ENCODE results near the gene SCAP. TPM values are rescaled to one million over a fixed set of nuclear protein-coding genes. Genes with fewer than 3 reads are reported as not detected.
"Not testable (repeated sequence)": the region's sequence is repeated elsewhere in the genome, so short reads cannot be mapped to it uniquely, and the experiment has no call there.

Gene SCAP
- total and polyA plus RNA-seq, 2 experiments from 2014 or later: 87.6 to 140 TPM

DNA sequence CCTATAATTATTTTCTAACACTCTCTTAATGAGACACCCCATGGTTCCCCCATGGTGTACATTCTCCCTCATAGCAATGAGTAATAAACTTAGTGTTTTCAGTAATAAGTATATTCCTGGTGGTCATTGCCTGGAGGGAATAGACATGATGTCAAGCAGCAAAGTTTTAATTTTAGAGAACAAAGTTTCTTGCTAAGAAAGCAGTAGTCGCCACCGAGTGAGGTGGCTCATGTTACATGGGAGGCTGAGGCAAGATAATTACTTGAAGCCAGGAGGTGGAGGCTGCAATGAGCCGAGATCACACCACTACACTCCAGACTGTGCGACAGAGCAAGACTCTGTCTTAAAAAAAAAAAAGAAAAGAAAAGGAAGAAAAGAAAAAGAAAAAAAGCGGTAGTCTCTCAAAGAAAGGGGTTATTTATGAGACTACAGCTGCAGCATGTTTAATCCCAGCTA is 40.2 kb upstream of the SCAP start:
- TF ChIP-seq, protein P1, sequence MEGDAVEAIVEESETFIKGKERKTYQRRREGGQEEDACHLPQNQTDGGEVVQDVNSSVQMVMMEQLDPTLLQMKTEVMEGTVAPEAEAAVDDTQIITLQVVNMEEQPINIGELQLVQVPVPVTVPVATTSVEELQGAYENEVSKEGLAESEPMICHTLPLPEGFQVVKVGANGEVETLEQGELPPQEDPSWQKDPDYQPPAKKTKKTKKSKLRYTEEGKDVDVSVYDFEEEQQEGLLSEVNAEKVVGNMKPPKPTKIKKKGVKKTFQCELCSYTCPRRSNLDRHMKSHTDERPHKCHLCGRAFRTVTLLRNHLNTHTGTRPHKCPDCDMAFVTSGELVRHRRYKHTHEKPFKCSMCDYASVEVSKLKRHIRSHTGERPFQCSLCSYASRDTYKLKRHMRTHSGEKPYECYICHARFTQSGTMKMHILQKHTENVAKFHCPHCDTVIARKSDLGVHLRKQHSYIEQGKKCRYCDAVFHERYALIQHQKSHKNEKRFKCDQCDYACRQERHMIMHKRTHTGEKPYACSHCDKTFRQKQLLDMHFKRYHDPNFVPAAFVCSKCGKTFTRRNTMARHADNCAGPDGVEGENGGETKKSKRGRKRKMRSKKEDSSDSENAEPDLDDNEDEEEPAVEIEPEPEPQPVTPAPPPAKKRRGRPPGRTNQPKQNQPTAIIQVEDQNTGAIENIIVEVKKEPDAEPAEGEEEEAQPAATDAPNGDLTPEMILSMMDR (IDR thresholded peaks at IDR 0.05; ENCODE audit: low read depth, low read length): no peak
- Histone ChIP-seq H3K4me1 (ENCODE audit: low read depth) (peaks cover 4% of the 10 kb centered on the region), H3K27me3 (no peaks in the 10 kb centered on the region), H3K4me3 (no peak overlapping the region), H3K36me3 (peaks cover under 1% of the 10 kb centered on the region), H3K27ac (no peak overlapping the region), H3K9me3 (ENCODE audit: low read depth) (no peaks in the 10 kb centered on the region)
- DNase-seq (ENCODE audit: low read depth in 1 of 2, low spot score in 1 of 2): no peak

DNA sequence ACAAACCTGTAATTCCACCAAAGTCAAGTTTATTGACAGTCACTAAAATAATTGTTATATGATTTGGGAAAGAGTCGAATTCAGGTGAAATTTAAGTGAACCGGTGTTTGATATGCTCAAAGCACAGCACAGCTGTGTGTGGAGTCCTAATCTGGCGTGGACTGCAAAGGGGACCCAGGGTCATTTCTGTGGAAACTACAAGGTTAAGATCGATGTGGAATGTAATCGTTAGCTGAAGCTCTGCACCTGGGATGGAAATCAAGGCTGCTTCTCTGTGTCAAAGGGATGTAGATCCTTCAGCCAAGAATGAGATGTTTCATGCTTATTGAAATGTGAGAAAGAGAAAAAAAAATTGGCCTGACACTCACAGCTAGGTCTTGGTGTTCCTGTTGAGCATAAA is 39.4 kb upstream of the SCAP start:
- Histone ChIP-seq H3K36me3 (peaks cover 9% of the 10 kb centered on the region), H3K4me3 (no peak overlapping the region), H3K9me3 (ENCODE audit: low read depth) (no peaks in the 10 kb centered on the region), H3K27me3 (no peaks in the 10 kb centered on the region), H3K4me1 (ENCODE audit: low read depth) (peaks cover 4% of the 10 kb centered on the region), H3K27ac (no peak overlapping the region)
- DNase-seq (ENCODE audit: low read depth in 1 of 2, low spot score in 1 of 2): no peak
- TF ChIP-seq, protein P1 (IDR thresholded peaks at IDR 0.05; ENCODE audit: low read depth, low read length): no peak

DNA sequence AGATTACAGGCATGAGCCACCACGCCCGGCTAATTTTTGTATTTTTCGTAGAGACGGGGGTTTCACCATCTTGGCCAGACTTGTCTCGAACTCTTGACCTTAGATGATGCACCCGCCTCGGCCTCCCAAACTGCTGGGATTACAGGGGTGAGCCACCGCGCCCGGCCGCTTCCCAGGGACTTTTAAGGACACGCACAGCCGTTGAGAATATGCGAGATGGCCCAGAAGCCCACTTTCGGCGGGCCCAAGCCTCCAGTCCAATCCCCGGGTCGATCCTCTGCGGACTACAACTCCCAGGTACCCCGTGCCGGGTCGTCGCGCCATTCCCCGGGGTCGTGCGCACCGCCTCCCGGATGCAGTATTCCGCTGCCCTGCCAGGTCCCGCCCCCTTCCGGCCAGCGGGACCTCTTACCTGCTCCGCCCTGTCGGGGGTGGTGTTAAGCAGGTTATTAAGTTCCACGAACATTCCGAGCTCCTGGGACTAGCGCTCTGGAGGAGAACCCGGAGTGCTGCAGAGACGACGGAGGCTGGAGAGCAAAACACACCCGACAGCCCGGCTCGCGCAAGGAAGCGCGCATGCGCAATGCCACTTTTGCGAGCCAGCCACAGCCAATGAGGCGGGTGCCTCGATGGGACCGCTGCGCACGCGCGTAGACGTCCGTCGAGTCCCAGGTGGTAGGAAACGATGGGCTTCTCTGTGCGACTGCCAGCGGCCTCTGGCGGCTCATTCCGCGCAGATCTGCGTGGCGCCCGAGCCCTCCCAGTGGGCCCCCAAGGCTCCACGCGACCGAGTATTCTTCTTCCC is 37.6 kb upstream of the SCAP start, which contains the start of gene ELP6:
TSS of gene ELP6 (minus strand) at position 588 of the 805 bp plus-strand sequence. CDS start at position 466, 122 bp downstream.
- Histone ChIP-seq H3K27ac (peak within 1 kb of the TSS; percentile 95), H3K9me3 (ENCODE audit: low read depth) (no peaks in the 10 kb centered on the region), H3K4me3 (peak within 1 kb of the TSS; percentile 75), H3K4me1 (ENCODE audit: low read depth) (peaks cover 4% of the 10 kb centered on the region), H3K36me3 (peaks cover 12% of the 10 kb centered on the region), H3K27me3 (no peaks in the 10 kb centered on the region)
- TF ChIP-seq, protein P1 (IDR thresholded peaks at IDR 0.05; ENCODE audit: low read depth, low read length): peak; percentile 60
- DNase-seq (ENCODE audit: low read depth in 1 of 2, low spot score in 1 of 2): peak; percentile 97 to 98

DNA sequence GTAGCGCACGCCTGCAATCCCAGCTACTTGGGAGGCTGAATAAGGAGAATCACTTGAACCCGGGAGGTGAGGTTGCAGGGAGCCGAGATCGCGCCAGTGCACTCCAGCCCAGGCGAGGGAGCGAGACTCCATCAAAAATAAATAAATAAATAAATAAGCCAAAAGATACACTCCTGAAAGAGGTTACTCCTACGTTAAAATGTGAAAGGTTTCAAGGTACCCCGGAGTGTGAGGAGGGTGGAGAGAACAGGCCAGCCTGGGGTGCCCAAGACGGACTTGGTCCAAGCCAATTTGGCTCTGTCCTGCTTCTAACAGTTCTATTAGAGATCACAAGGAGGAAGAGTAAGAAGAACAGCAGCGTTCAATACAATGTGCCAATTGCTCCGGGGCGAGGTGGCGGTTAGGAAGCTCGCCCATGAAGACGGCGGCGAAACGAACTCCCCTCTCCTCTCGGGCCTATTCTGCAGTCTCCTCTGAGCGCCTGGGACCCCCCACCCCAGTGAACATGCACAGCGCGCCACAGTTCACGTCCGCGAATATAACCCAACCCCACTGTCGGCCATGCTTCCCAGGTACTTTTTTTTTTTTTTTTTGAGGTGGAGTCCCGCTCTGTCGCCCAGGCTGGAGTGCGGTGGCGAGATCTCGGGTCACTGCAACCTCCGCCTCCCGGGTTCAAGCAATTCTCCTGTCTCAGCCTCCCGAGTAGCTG is 36.8 kb upstream of the SCAP start:
- H3K27ac ChIP-seq: peak overlapping the region; percentile 95
- peak; percentile 31 to 45 for DNase-seq (ENCODE audit: low read depth in 1 of 2, low spot score in 1 of 2)
- TF ChIP-seq, protein P1 (IDR thresholded peaks at IDR 0.05; ENCODE audit: low read depth, low read length): no peak

DNA sequence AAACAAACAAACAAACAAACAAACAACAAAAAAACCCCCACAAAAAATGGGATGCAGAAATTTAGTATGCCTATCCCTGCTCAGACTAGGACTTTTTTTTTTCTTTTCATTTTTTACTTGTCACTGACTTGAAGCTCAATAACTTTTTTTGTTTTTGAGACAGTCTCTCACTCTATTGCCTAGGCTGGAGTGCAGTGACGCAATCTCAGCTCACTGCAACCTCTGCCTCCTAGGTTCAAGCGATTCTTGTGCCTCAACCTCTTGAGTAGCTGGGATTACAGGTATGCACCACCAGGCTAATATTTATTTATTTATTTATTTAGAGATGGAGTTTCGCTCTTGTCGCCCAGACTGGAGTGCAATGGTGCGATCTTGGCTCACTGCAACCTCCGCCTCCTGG is 29.5 kb upstream of the SCAP start:
- peaks cover 40% of the 10 kb centered on the region for H3K36me3 ChIP-seq

More for the DNA sequence above, 36.8 kb upstream of the SCAP start:
- no peaks in the 10 kb centered on the region for H3K9me3 ChIP-seq (ENCODE audit: low read depth)
- peak overlapping the region; percentile 75 for H3K4me3 ChIP-seq
- no peaks in the 10 kb centered on the region for H3K27me3 ChIP-seq
- H3K4me1 ChIP-seq (ENCODE audit: low read depth): peaks cover 4% of the 10 kb centered on the region
- peaks cover 12% of the 10 kb centered on the region for H3K36me3 ChIP-seq

More for the DNA sequence above, 29.5 kb upstream of the SCAP start:
- H3K4me3 ChIP-seq; H3K4me1 ChIP-seq (ENCODE audit: low read depth); H3K9me3 ChIP-seq (ENCODE audit: low read depth); DNase-seq (ENCODE audit: low read depth in 1 of 2, low spot score in 1 of 2); H3K27me3 ChIP-seq; H3K27ac ChIP-seq: not testable (repeated sequence)

Data from cardiac muscle cell (in vitro differentiated cells and primary cell).